ENCODE measurements around the gene TBC1D7.

The TBC1D7 gene

DNA sequence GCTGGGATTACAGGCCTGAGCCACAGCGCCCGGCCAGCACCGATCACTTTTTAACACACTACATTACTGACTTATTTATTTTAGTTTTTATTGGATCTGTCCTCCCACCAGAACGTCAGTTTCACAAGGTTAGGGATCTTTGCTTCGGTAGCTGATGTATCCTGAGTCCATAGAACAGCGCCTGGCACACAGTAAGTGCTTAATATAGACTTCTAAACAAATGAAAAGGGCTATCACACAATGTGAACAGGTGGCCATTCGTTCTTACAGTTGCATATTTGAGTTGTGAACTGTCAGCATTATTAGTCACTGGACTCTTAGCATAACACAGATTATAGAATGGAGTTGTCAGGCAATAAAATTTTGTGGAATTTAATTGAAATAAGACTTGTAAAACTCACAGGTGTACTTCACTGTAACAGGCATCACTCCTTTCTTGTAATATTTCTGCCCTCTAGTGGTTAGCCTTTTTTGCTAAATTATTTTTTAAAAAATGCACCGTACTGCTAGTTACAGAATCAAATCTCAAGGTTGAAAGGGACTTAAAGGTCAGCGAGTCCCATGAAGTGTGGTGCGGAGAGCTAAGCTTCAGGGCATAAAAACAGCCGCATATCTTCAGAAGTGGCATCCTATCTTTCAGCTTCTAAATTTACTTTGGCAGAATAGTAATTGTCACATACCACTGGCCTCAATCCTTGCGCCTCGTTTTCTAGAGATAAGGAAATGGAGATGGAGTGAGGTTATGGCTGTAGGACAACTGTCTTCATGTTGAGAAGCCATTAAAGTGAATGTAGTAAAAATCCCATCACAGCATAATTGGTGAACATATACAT, 3.4 kb upstream of the TBC1D7 start (continued):
- TF ChIP-seq, protein P1, sequence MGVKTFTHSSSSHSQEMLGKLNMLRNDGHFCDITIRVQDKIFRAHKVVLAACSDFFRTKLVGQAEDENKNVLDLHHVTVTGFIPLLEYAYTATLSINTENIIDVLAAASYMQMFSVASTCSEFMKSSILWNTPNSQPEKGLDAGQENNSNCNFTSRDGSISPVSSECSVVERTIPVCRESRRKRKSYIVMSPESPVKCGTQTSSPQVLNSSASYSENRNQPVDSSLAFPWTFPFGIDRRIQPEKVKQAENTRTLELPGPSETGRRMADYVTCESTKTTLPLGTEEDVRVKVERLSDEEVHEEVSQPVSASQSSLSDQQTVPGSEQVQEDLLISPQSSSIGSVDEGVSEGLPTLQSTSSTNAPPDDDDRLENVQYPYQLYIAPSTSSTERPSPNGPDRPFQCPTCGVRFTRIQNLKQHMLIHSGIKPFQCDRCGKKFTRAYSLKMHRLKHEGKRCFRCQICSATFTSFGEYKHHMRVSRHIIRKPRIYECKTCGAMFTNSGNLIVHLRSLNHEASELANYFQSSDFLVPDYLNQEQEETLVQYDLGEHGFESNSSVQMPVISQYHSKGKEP (tag by site-specific recombination; IDR thresholded peaks at IDR 0.05) = peak; percentile 35
- TF ChIP-seq ZNF426 (tag by site-specific recombination; IDR thresholded peaks at IDR 0.05) (no peak), SCRT2 (tag by site-specific recombination; IDR thresholded peaks at IDR 0.05) (peak; percentile 89), ZNF341 (tag by site-specific recombination; IDR thresholded peaks at IDR 0.05; ENCODE audit: low read depth) (no peak), TRIM28 (IDR thresholded peaks at IDR 0.05; ENCODE audit: borderline replicate concordance, low read length) (no peak), ZNF10 (tag by site-specific recombination; IDR thresholded peaks at IDR 0.05) (peak; percentile 90), ZNF184 (tag by site-specific recombination; IDR thresholded peaks at IDR 0.05) (no peak), ZNF146 (tag by site-specific recombination; IDR thresholded peaks at IDR 0.05) (no peak), ZNF239 (tag by site-specific recombination; IDR thresholded peaks at IDR 0.05) (no peak), ZNF2 (tag by site-specific recombination; IDR thresholded peaks at IDR 0.05) (no peak)
- TF ChIP-seq, protein P2, sequence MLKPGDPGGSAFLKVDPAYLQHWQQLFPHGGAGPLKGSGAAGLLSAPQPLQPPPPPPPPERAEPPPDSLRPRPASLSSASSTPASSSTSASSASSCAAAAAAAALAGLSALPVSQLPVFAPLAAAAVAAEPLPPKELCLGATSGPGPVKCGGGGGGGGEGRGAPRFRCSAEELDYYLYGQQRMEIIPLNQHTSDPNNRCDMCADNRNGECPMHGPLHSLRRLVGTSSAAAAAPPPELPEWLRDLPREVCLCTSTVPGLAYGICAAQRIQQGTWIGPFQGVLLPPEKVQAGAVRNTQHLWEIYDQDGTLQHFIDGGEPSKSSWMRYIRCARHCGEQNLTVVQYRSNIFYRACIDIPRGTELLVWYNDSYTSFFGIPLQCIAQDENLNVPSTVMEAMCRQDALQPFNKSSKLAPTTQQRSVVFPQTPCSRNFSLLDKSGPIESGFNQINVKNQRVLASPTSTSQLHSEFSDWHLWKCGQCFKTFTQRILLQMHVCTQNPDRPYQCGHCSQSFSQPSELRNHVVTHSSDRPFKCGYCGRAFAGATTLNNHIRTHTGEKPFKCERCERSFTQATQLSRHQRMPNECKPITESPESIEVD (tag by site-specific recombination; IDR thresholded peaks at IDR 0.05) = 0 out of 2 replicates have a peak, but pooled peaks have one; percentile 33
- TF ChIP-seq, protein P3, sequence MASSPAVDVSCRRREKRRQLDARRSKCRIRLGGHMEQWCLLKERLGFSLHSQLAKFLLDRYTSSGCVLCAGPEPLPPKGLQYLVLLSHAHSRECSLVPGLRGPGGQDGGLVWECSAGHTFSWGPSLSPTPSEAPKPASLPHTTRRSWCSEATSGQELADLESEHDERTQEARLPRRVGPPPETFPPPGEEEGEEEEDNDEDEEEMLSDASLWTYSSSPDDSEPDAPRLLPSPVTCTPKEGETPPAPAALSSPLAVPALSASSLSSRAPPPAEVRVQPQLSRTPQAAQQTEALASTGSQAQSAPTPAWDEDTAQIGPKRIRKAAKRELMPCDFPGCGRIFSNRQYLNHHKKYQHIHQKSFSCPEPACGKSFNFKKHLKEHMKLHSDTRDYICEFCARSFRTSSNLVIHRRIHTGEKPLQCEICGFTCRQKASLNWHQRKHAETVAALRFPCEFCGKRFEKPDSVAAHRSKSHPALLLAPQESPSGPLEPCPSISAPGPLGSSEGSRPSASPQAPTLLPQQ (tag by site-specific recombination; IDR thresholded peaks at IDR 0.05) = no peak
- TF ChIP-seq, protein P4, sequence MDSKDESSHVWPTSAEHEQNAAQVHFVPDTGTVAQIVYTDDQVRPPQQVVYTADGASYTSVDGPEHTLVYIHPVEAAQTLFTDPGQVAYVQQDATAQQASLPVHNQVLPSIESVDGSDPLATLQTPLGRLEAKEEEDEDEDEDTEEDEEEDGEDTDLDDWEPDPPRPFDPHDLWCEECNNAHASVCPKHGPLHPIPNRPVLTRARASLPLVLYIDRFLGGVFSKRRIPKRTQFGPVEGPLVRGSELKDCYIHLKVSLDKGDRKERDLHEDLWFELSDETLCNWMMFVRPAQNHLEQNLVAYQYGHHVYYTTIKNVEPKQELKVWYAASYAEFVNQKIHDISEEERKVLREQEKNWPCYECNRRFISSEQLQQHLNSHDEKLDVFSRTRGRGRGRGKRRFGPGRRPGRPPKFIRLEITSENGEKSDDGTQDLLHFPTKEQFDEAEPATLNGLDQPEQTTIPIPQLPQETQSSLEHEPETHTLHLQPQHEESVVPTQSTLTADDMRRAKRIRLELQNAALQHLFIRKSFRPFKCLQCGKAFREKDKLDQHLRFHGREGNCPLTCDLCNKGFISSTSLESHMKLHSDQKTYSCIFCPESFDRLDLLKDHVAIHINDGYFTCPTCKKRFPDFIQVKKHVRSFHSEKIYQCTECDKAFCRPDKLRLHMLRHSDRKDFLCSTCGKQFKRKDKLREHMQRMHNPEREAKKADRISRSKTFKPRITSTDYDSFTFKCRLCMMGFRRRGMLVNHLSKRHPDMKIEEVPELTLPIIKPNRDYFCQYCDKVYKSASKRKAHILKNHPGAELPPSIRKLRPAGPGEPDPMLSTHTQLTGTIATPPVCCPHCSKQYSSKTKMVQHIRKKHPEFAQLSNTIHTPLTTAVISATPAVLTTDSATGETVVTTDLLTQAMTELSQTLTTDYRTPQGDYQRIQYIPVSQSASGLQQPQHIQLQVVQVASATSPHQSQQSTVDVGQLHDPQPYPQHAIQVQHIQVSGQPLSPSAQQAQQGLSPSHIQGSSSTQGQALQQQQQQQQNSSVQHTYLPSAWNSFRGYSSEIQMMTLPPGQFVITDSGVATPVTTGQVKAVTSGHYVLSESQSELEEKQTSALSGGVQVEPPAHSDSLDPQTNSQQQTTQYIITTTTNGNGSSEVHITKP (tag by site-specific recombination; IDR thresholded peaks at IDR 0.05) = no peak
- TF ChIP-seq, protein P5, sequence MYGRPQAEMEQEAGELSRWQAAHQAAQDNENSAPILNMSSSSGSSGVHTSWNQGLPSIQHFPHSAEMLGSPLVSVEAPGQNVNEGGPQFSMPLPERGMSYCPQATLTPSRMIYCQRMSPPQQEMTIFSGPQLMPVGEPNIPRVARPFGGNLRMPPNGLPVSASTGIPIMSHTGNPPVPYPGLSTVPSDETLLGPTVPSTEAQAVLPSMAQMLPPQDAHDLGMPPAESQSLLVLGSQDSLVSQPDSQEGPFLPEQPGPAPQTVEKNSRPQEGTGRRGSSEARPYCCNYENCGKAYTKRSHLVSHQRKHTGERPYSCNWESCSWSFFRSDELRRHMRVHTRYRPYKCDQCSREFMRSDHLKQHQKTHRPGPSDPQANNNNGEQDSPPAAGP (tag by site-specific recombination; IDR thresholded peaks at IDR 0.05) = no peak

DNA sequence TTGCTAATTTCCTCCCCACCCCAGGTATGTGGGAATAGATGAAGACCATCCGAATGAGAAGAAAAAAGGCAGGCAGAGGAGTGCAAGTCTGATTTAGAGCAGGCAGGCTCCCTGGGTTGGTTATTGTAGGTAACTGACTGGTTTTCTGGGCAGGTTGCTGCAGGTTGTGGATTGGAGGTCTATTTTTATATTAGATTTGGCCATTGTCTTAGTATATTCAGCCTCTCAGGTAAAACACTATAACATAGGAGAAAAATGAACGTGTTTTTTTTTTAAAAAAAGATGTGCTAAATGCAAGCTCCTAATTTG, 492 bp upstream of the TBC1D7 start:
- Histone ChIP-seq H3K9me3 (ENCODE audit: control insufficient read depth, insufficient read depth, low read depth, low read length) (no peaks in the 10 kb centered on the region), H3K36me3 (ENCODE audit: control insufficient read depth in 2 of 2, insufficient read depth in 1 of 2, low read length in 2 of 2) (peaks cover 11 to 23% of the 10 kb centered on the region in 2 experiments), H3K4me3 (ENCODE audit: low read depth, low read length) (peak overlapping the region; percentile 97), H3K27ac (ENCODE audit: extremely low read depth, low read depth, low read length) (peak overlapping the region; percentile 83), H3K4me1 (ENCODE audit: control insufficient read depth, insufficient read depth, low read length) (peaks cover 3% of the 10 kb centered on the region; the same call in 1 of the 2 replicates)
- TF ChIP-seq ZNF335 (tag by site-specific recombination; conservative IDR thresholded peaks at IDR 0.05) = peak; percentile 65
- TF ChIP-seq, protein P6, sequence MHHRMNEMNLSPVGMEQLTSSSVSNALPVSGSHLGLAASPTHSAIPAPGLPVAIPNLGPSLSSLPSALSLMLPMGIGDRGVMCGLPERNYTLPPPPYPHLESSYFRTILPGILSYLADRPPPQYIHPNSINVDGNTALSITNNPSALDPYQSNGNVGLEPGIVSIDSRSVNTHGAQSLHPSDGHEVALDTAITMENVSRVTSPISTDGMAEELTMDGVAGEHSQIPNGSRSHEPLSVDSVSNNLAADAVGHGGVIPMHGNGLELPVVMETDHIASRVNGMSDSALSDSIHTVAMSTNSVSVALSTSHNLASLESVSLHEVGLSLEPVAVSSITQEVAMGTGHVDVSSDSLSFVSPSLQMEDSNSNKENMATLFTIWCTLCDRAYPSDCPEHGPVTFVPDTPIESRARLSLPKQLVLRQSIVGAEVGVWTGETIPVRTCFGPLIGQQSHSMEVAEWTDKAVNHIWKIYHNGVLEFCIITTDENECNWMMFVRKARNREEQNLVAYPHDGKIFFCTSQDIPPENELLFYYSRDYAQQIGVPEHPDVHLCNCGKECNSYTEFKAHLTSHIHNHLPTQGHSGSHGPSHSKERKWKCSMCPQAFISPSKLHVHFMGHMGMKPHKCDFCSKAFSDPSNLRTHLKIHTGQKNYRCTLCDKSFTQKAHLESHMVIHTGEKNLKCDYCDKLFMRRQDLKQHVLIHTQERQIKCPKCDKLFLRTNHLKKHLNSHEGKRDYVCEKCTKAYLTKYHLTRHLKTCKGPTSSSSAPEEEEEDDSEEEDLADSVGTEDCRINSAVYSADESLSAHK (tag by site-specific recombination; IDR thresholded peaks at IDR 0.05) = 0 out of 2 replicates have a peak, but pooled peaks have one; percentile 5
- no peak for TF ChIP-seq MZF1 (tag by site-specific recombination; IDR thresholded peaks at IDR 0.05; ENCODE audit: borderline replicate concordance)
- CTCF ChIA-PET = interaction anchor here (0.6 to 6.9 kb wide), 9 partner anchors 9 to 416 kb away, joined by 3 to 102 read pairs (median 4); partner anchors contain the start of gene NOL7
- POLR2A ChIA-PET = interaction anchor here (0.8 to 3.4 kb wide), 22 partner anchors 12 to 417 kb away, joined by 3 to 21 read pairs (median 4); partner anchors contain the start of genes GFOD1, NOL7 and SIRT5

Data from HEK293 (cell line).